Endothelial cell of umbilical vein (primary cell): ENCODE results near the gene ADAMTS14.

ENCODE experiments used
- CTCF ChIP-seq, 2 donors: IDR thresholded peaks; 1 replicate in 1 of 2; 2 replicates in 1 of 2; pipeline ENCODE4 v1.5.1; 2011; ENCODE audit warnings: low read length in 2 of 2, mild to moderate bottlenecking in 2 of 2, moderate library complexity in 2 of 2, control low read depth in 1 of 2, inconsistent platforms in 1 of 2, low read depth in 1 of 2; ENCODE audit not compliant: insufficient read depth in 1 of 2; ENCODE audit errors: extremely low read depth in 1 of 2
- EZH2 ChIP-seq: IDR thresholded peaks from 2 replicates; pipeline ENCODE4 v1.6.1; 2012; ENCODE audit warnings: borderline replicate concordance, low read depth, mild to moderate bottlenecking, moderate library complexity, low read length, inconsistent platforms; ENCODE audit not compliant: severe bottlenecking
- GATA2 ChIP-seq: IDR thresholded peaks from 2 replicates; pipeline ENCODE4 v1.7.0; 2011; ENCODE audit warnings: low read depth, mild to moderate bottlenecking, moderate library complexity, mixed read lengths, low read length; ENCODE audit not compliant: insufficient read length, insufficient read depth
- JUN ChIP-seq: IDR thresholded peaks from 2 replicates; pipeline ENCODE4 v1.6.1; 2011; ENCODE audit warnings: borderline replicate concordance, low read depth; ENCODE audit not compliant: insufficient read length, insufficient read depth
- MAX ChIP-seq: IDR thresholded peaks from 2 replicates; pipeline ENCODE4 v1.6.1; 2011; ENCODE audit not compliant: insufficient read depth, insufficient read length
- POLR2A ChIP-seq: IDR thresholded peaks from 2 replicates; pipeline ENCODE4 v1.6.1; 2012; ENCODE audit warnings: low read depth, mild to moderate bottlenecking, control low read depth, low read length
- POLR2AphosphoS5 ChIP-seq: IDR thresholded peaks from 2 replicates; pipeline ENCODE4 v1.6.1; 2012; ENCODE audit warnings: low read depth, mild to moderate bottlenecking, control low read depth, low read length, moderate library complexity; ENCODE audit not compliant: insufficient read depth

- no peak for TF ChIP-seq CTCF (IDR thresholded peaks at IDR 0.05; ENCODE audit: extremely low read depth in 1 of 2, insufficient read depth in 1 of 2, low read depth in 1 of 2, low read length in 2 of 2)
- no peak for TF ChIP-seq EZH2
- no peak for TF ChIP-seq POLR2A
- no peak for TF ChIP-seq GATA2
- no peak for TF ChIP-seq POLR2AphosphoS5
- TF ChIP-seq MAX = no peak
- TF ChIP-seq JUN = no peak
Measured at GRCh38 chr10:70684839-70685454, 12.6 kb downstream of the ADAMTS14 start.
